ENCODE measurements around the gene KREMEN2.

DNA sequence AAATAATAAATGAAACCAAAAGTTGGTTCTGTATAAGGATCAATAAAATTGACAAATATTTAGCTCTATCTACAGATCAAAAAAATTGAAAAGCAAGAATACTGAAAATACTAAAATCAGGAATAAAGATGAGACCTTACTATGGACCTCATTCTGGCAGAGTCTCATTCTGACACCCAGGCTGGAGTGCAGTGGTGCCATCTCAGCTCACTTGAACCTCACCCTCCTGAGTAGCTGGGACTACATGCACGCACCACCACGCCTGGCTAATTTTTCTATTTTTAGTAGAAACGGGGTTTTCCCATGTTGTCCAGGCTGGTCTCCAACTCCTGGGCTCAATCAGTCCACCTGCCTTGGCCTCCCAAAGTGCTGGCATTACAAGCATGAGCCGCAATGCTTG is 22.0 kb upstream of the KREMEN2 start:
- TF ChIP-seq HDAC6 (IDR thresholded peaks at IDR 0.05; ENCODE audit: low read depth, low read length) (no peak), YY1 (IDR thresholded peaks at IDR 0.05; ENCODE audit: low read depth, low read length) (no peak), CREB1 (IDR thresholded peaks at IDR 0.05) (no peak), CEBPB (IDR thresholded peaks at IDR 0.05; ENCODE audit: low read depth, low read length) (no peak), FOSL1 (IDR thresholded peaks at IDR 0.05; ENCODE audit: insufficient read depth, low read depth, low read length) (no peak), CBX5 (IDR thresholded peaks at IDR 0.05; ENCODE audit: low read depth, low read length) (no peak), TEAD4 (IDR thresholded peaks at IDR 0.05; ENCODE audit: low read depth, low read length) (no peak), JUND (IDR thresholded peaks at IDR 0.05; ENCODE audit: low read length) (no peak), EZH2 (IDR thresholded peaks at IDR 0.05; ENCODE audit: low read depth, low read length, severe bottlenecking) (no peak), POLR2AphosphoS5 (IDR thresholded peaks at IDR 0.05; ENCODE audit: low read depth, low read length) (no peak), TAF1 (IDR thresholded peaks at IDR 0.05; ENCODE audit: low read depth, low read length) (no peak)
- TF ChIP-seq, protein P1, sequence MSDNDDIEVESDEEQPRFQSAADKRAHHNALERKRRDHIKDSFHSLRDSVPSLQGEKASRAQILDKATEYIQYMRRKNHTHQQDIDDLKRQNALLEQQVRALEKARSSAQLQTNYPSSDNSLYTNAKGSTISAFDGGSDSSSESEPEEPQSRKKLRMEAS (IDR thresholded peaks at IDR 0.05) = no peak
- TF ChIP-seq, protein P2, sequence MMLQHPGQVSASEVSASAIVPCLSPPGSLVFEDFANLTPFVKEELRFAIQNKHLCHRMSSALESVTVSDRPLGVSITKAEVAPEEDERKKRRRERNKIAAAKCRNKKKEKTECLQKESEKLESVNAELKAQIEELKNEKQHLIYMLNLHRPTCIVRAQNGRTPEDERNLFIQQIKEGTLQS (IDR thresholded peaks at IDR 0.05; ENCODE audit: insufficient read depth, low read depth, low read length) = no peak
- TF ChIP-seq, protein P3, sequence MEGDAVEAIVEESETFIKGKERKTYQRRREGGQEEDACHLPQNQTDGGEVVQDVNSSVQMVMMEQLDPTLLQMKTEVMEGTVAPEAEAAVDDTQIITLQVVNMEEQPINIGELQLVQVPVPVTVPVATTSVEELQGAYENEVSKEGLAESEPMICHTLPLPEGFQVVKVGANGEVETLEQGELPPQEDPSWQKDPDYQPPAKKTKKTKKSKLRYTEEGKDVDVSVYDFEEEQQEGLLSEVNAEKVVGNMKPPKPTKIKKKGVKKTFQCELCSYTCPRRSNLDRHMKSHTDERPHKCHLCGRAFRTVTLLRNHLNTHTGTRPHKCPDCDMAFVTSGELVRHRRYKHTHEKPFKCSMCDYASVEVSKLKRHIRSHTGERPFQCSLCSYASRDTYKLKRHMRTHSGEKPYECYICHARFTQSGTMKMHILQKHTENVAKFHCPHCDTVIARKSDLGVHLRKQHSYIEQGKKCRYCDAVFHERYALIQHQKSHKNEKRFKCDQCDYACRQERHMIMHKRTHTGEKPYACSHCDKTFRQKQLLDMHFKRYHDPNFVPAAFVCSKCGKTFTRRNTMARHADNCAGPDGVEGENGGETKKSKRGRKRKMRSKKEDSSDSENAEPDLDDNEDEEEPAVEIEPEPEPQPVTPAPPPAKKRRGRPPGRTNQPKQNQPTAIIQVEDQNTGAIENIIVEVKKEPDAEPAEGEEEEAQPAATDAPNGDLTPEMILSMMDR (IDR thresholded peaks at IDR 0.05; ENCODE audit: control extremely low read depth in 1 of 3, insufficient read depth in 1 of 3, low read depth in 1 of 3, low read length in 3 of 3) = no peak
